GM10847 (cell line): ENCODE results near the gene GALNTL6.

ENCODE experiments used
- POLR2A ChIP-seq: IDR thresholded peaks from 2 replicates; pipeline ENCODE4 v1.6.1; 2011; ENCODE audit not compliant: insufficient read length; ENCODE audit errors: extremely low read depth

The GALNTL6 gene

DNA sequence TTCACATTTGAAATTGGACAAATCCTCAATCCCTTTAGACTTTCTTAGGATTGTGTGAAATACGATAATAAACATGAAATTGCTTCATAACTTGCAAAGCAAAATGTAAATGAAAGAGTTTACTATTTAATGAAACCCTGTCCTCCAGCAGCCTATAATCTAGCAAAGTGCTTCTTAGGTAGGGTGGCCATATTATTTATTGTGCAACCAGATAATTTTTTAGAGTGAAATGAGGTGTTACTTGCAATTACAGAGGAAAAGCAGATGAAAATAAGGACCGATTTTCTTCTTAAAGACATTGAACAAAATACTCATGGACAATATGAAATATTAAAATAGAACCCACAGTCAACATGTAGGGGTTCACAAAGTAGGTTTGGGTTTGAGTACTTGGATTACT lies 1239.2 kb downstream of the GALNTL6 start:
- TF ChIP-seq POLR2A: no peak

GRCh38 chr4:173056271-173056670 lies 1243.1 kb downstream of the GALNTL6 start:
- no peak for TF ChIP-seq POLR2A

DNA sequence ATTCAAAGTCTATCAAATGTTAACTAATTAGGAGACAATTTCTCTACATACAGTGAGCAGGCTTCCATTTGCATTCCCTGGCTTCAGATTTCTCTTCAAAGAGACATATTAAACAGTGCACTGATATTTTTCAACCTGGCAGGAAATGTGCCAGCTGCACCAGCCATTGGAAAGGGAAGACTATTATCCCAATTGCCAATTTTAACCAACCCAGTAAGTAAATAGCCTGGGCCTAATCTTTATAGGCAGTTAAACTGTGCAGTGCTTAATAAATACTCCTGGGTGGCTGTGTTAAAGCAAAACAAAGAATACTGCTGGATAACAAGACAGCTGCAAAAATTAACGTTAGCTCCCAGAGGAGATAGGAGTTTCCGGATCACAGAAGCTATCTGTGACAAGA lies 1243.5 kb downstream of the GALNTL6 start:
- no peak for TF ChIP-seq POLR2A

- no peak for TF ChIP-seq POLR2A
Measured at GRCh38 chr4:173057442-173057841, 1244.2 kb downstream of the GALNTL6 start.

DNA sequence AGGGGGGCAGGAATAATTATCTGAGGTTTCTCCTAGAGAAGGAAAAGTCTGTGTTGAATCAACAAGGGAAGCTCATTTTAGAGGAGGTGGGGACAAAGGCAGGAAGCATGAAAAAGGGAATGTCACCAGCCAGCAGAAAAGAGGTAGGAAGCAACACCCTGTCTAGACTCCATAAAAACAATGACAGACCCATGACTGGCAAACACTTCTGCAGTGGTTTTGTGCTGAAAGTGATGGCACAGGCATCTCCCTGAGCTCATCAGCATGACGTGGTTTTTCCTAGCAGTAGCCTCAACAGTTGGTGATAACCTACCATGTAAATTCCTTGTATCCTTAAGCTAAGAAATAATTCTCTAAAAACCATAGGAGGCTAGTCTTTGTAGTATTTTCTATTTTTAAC lies 1244.7 kb downstream of the GALNTL6 start:
- TF ChIP-seq POLR2A: no peak

- no peak for TF ChIP-seq POLR2A
Measured at GRCh38 chr4:173061160-173061559, 1248.0 kb downstream of the GALNTL6 start.

DNA sequence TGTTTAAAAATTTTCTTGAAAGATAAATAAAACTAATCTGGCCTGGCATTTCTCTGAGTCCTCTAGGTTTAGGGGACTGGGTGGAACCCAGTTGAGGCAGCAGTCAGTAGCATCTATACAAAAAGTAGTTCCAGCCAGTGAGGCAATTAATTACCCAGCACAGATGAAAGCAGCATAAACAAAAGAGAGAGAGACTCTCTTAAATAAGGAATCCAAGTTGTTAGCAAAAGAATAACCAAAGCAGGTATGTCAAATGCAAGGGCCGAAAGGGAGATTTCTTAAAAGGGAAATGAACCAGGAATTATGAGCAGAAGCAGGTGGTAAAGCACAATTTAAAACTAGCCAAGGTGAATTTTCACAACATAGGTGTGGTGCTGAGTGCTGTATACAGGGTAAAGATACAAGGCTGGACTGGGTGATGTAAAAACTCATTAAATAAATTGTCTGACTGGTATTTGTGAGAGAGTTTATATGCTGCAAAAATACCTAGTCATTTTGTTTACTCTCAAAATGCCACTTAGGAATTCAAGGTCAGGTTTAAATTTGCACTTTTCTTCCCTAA lies 1260.8 kb downstream of the GALNTL6 start:
- TF ChIP-seq POLR2A: no peak

- no peak for TF ChIP-seq POLR2A
Measured at GRCh38 chr4:173074501-173074946, 1261.3 kb downstream of the GALNTL6 start.

- no peak for TF ChIP-seq POLR2A
Measured at GRCh38 chr4:173076903-173077634, 1263.9 kb downstream of the GALNTL6 start.

DNA sequence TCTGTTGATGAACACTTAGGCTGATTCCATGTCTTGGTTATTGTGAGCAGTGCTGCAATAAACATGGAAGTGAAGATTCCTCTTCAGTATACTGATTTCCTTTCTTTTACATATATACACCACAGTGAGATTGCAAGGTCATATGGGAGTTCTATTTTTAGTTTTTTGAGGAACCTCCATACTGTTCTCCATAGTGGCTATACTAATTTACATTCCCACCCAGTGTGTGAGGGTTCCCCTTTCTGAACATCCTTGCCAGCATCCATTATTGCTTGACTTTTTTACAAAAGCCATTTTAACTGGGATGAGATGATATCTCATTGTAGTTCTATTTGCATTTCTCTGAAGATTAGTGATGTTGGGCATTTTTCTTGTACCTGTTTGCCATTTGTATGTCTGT lies 1274.9 kb downstream of the GALNTL6 start:
- no peak for TF ChIP-seq POLR2A
